B cell (primary cell): ENCODE results near the gene SLC16A6.

Source experiments
- CTCF ChIP-seq: fragments of 200-600 bp; IDR thresholded peaks from one replicate; pipeline ENCODE4 v1.8.0; 2022; ENCODE audit warnings: antibody characterized with exemption, mild to moderate bottlenecking
- EZH2 ChIP-seq: IDR thresholded peaks from 2 replicates; pipeline ENCODE4 v1.6.1; 2012; ENCODE audit warnings: borderline replicate concordance, low read depth, mild to moderate bottlenecking, moderate library complexity, low read length; ENCODE audit not compliant: insufficient read depth, poor library complexity, severe bottlenecking

GRCh38 chr17:68221786-68222185 is 69.1 kb downstream of the SLC16A6 start:
- TF ChIP-seq CTCF (no peak), EZH2 (no peak)
